ENCODE results near the gene SULF2. TPM values are rescaled to one million over a fixed set of nuclear protein-coding genes. Genes with fewer than 3 reads are reported as not detected.

The SULF2 gene
- total RNA-seq, 1 experiment from 2014 or later, result 66.1 TPM

DNA sequence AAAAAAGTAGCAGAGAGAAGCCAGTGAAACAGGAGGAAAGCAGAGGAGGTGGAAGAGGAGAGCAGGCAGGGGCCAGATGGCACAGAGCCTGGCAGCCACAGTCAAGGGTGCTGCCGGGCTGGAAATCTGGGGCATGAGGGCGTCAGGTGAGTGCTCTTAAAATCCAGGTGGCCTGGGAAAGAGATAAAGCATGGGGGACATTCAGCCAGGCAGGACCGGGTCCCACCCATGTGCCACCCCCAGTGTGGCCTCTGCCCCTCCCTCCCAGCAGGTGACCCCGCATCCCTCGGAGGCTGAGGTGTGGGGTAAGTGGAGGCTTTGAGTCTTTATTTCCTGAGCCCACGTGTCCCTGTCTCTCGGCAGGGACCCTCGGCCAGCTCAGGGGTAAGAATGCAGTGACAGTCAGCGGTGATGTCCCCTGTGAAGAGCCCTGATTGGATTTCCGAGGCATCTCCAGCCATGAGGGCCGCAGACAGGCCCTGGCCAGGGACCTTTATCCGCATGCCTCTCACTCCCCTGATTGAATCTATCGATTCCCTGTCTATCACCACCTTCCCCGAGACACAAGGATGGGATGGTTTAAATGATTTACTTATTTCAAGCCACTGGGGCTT is 33.8 kb upstream of the SULF2 start:
- Mint-ChIP-seq H3K27ac (ENCODE audit: unreplicated experiment) (no peak overlapping the region), H3K4me3 (ENCODE audit: unreplicated experiment) (no peak overlapping the region), H3K36me3 (ENCODE audit: insufficient read depth, unreplicated experiment) (no peaks in the 10 kb centered on the region), H3K4me1 (ENCODE audit: low read depth, unreplicated experiment) (no peaks in the 10 kb centered on the region), H3K27me3 (ENCODE audit: insufficient read depth, unreplicated experiment) (peaks cover 35% of the 10 kb centered on the region), H3K9me3 (ENCODE audit: unreplicated experiment) (peaks cover 3% of the 10 kb centered on the region)
- peak in 1 of 2 experiments; percentile 30 for DNase-seq
- H3K36me3 ChIP-seq (ENCODE audit: control insufficient read depth, insufficient read depth, low read length), result no peaks in the 10 kb centered on the region
- H3K9me3 ChIP-seq, result no peaks in the 10 kb centered on the region
- BruUV-seq (replicated peaks), result no TSS peak
- ChIA-PET POLR2A (no interaction called here), CTCF (no interaction called here)
- no peak overlapping the region for H3K4me3 ChIP-seq (ENCODE audit: low read depth, low read length)
- TF ChIP-seq, protein P1, sequence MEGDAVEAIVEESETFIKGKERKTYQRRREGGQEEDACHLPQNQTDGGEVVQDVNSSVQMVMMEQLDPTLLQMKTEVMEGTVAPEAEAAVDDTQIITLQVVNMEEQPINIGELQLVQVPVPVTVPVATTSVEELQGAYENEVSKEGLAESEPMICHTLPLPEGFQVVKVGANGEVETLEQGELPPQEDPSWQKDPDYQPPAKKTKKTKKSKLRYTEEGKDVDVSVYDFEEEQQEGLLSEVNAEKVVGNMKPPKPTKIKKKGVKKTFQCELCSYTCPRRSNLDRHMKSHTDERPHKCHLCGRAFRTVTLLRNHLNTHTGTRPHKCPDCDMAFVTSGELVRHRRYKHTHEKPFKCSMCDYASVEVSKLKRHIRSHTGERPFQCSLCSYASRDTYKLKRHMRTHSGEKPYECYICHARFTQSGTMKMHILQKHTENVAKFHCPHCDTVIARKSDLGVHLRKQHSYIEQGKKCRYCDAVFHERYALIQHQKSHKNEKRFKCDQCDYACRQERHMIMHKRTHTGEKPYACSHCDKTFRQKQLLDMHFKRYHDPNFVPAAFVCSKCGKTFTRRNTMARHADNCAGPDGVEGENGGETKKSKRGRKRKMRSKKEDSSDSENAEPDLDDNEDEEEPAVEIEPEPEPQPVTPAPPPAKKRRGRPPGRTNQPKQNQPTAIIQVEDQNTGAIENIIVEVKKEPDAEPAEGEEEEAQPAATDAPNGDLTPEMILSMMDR (IDR thresholded peaks at IDR 0.05; ENCODE audit: insufficient read depth in 1 of 2, low read depth in 1 of 2, low read length in 1 of 2, severe bottlenecking in 1 of 2, unreplicated experiment in 1 of 2), result no peak
- H3K27me3 ChIP-seq (replicated peaks; ENCODE audit: control insufficient read depth, insufficient read depth, low read length), result peaks cover 1% of the 10 kb centered on the region; the same call in 1 of the 2 replicates
- H3K4me1 ChIP-seq, result no peaks in the 10 kb centered on the region
- intact Hi-C loops (cut with micrococcal nuclease; ENCODE audit: unreplicated experiment), result no loop called here

DNA sequence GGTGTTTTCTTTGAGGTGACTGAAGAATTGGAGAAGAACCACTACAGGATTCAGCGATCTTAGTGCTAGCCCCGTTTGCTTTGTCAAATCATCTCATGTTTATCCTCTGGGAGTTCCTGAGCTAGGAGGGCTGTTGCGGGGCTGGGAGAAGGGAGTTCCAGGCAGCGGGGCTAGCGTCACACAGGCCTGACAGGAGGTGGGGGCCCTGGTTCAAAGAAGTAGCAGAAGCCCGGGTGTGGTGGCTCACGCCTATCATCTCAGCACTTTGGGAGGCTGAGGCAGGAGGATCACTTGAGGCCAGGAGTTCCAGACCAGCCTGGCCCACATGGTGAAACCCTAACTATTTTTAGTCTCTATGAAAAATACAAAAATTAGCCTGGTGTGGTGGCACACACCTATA is 33.2 kb upstream of the SULF2 start:
- DNase-seq, result peak in 1 of 2 experiments; percentile 35
- peaks cover 10% of the 10 kb centered on the region for H3K9me3 Mint-ChIP-seq (ENCODE audit: unreplicated experiment)
- CTCF ChIA-PET, result no interaction called here
- BruUV-seq (replicated peaks), result no TSS peak
- Histone ChIP-seq H3K9me3 (no peaks in the 10 kb centered on the region), H3K4me1 (no peaks in the 10 kb centered on the region), H3K4me3 (ENCODE audit: low read depth, low read length) (no peak overlapping the region), H3K36me3 (ENCODE audit: control insufficient read depth, insufficient read depth, low read length) (no peaks in the 10 kb centered on the region), H3K27me3 (replicated peaks; ENCODE audit: control insufficient read depth, insufficient read depth, low read length) (peaks cover 1% of the 10 kb centered on the region; the same call in 1 of the 2 replicates)
- no peak overlapping the region for H3K4me3 Mint-ChIP-seq (ENCODE audit: unreplicated experiment)
- H3K36me3 Mint-ChIP-seq (ENCODE audit: insufficient read depth, unreplicated experiment), result no peaks in the 10 kb centered on the region
- no peak overlapping the region for H3K27ac Mint-ChIP-seq (ENCODE audit: unreplicated experiment)
- peaks cover 36% of the 10 kb centered on the region for H3K27me3 Mint-ChIP-seq (ENCODE audit: insufficient read depth, unreplicated experiment)
- POLR2A ChIA-PET, result no interaction called here
- H3K4me1 Mint-ChIP-seq (ENCODE audit: low read depth, unreplicated experiment), result no peaks in the 10 kb centered on the region
- TF ChIP-seq, protein P1 (IDR thresholded peaks at IDR 0.05; ENCODE audit: insufficient read depth in 1 of 2, low read depth in 1 of 2, low read length in 1 of 2, severe bottlenecking in 1 of 2, unreplicated experiment in 1 of 2), result no peak
- intact Hi-C loops (cut with micrococcal nuclease; ENCODE audit: unreplicated experiment), result no loop called here

DNA sequence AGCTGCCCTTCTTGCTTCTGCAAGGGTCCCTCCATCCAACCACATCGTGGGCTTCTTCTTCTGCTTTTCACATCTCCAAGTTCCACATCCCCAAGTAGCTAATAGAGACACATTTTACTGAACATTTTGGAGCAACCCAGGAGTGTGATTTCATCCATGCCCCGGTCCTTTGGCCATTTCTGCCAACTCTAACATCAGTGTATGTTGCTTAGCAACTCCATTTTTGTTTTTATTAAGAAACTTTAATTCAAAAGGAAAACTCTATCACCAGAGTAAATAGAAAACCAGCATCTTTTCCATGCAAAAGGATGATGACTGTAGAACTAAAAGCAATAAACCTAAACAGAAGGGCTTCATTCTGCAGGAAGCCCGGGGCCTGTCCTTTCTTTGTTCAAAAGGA is 32.7 kb upstream of the SULF2 start:
- TF ChIP-seq, protein P1 (IDR thresholded peaks at IDR 0.05; ENCODE audit: insufficient read depth in 1 of 2, low read depth in 1 of 2, low read length in 1 of 2, severe bottlenecking in 1 of 2, unreplicated experiment in 1 of 2), result no peak
- H3K27me3 ChIP-seq (replicated peaks; ENCODE audit: control insufficient read depth, insufficient read depth, low read length), result peaks cover 1% of the 10 kb centered on the region; the same call in 1 of the 2 replicates
- Mint-ChIP-seq H3K4me1 (ENCODE audit: low read depth, unreplicated experiment) (no peaks in the 10 kb centered on the region), H3K4me3 (ENCODE audit: unreplicated experiment) (no peak overlapping the region), H3K27me3 (ENCODE audit: insufficient read depth, unreplicated experiment) (peaks cover 34% of the 10 kb centered on the region), H3K9me3 (ENCODE audit: unreplicated experiment) (peaks cover 11% of the 10 kb centered on the region), H3K36me3 (ENCODE audit: insufficient read depth, unreplicated experiment) (no peaks in the 10 kb centered on the region), H3K27ac (ENCODE audit: unreplicated experiment) (no peak overlapping the region)
- no peaks in the 10 kb centered on the region for H3K9me3 ChIP-seq
- ChIA-PET CTCF (no interaction called here), POLR2A (no interaction called here)
- intact Hi-C loops (cut with micrococcal nuclease; ENCODE audit: unreplicated experiment), result no loop called here
- no peaks in the 10 kb centered on the region for H3K36me3 ChIP-seq (ENCODE audit: control insufficient read depth, insufficient read depth, low read length)
- no TSS peak for BruUV-seq (replicated peaks)
- no peaks in the 10 kb centered on the region for H3K4me1 ChIP-seq
- no peak overlapping the region for H3K4me3 ChIP-seq (ENCODE audit: low read depth, low read length)
- no peak for DNase-seq

All from Caco-2 (cell line).